Mesothelial cell of epicardium (in vitro differentiated cells): ENCODE results near the gene ARFGAP3. TPM values are rescaled to one million over a fixed set of nuclear protein-coding genes. Genes with fewer than 3 reads are reported as not detected.

Experiments used
- DNase-seq, 2 experiments: peaks; one replicate each; pipeline ENCODE4 v3.0.0; 2021; ENCODE audit warnings: low spot score in 2 of 2; ENCODE audit not compliant: unreplicated experiment in 2 of 2
- H3K27ac Mint-ChIP-seq: 2 replicates; pipeline ENCODE4 v1.8.0; 2021; ENCODE audit warnings: mixed read lengths
- H3K27me3 Mint-ChIP-seq: 2 replicates; pipeline ENCODE4 v1.8.0; 2021; ENCODE audit warnings: low read depth, mixed read lengths
- H3K36me3 Mint-ChIP-seq: 2 replicates; pipeline ENCODE4 v1.8.0; 2021; ENCODE audit warnings: mixed read lengths
- H3K4me1 Mint-ChIP-seq: 2 replicates; pipeline ENCODE4 v1.8.0; 2021; ENCODE audit warnings: mixed read lengths
- H3K4me3 Mint-ChIP-seq: 2 replicates; pipeline ENCODE4 v1.8.0; 2021; ENCODE audit warnings: mild to moderate bottlenecking, moderate library complexity, mixed read lengths
- H3K9me3 Mint-ChIP-seq: 2 replicates; pipeline ENCODE4 v1.8.0; 2021; ENCODE audit warnings: mixed read lengths
- total RNA-seq: library from RNA; stranded (reverse); gene quantifications from 3 replicates; pipeline ENCODE4 v1.2.1, GENCODE V29; 2021
- TF ChIP-seq, protein P1 (sequence below): fragments of 200-600 bp; sonication (generic); IDR thresholded peaks from one replicate; pipeline ENCODE4 v1.5.0; 2021; ENCODE audit warnings: antibody characterized with exemption; ENCODE audit not compliant: unreplicated experiment

ARFGAP3 gene
- total RNA-seq, 1 donor from 2014 or later = 33.4 TPM

DNA sequence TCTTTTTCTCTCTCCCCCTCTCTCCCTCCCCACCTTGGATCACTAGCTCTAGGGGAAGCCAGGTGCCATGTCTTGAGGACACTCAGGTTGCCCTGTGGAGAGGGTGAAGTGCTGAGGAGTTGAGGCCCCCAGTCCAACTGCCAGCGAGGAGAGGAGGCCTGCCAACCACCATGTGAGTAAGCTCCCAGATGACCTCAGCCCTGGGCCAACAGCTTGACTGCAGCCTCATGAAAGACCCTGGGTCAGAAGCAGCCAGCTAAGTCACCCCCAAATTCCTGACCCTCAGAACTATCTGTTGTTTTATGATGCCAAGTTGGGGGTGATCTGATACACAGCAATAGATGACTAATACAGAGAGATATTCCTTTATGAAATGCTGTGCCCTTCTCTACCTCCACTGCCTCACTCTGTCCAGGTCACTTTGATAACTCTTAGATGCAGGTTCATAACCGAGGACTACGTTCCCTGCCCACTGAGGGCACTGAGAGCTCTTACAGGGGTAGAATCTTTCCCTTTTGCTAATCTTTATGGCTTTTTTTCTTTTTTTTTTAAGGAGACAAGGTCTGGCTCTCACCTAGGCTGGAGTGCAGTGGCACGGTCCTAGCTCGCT, 8.0 kb downstream of the ARFGAP3 start:
- Mint-ChIP-seq H3K4me3 (no peak overlapping the region), H3K9me3 (no peaks in the 10 kb centered on the region), H3K27ac (no peak overlapping the region), H3K36me3 (peaks cover 20% of the 10 kb centered on the region), H3K27me3 (no peaks in the 10 kb centered on the region), H3K4me1 (no peaks in the 10 kb centered on the region)
- no peak for DNase-seq
- TF ChIP-seq, protein P1, sequence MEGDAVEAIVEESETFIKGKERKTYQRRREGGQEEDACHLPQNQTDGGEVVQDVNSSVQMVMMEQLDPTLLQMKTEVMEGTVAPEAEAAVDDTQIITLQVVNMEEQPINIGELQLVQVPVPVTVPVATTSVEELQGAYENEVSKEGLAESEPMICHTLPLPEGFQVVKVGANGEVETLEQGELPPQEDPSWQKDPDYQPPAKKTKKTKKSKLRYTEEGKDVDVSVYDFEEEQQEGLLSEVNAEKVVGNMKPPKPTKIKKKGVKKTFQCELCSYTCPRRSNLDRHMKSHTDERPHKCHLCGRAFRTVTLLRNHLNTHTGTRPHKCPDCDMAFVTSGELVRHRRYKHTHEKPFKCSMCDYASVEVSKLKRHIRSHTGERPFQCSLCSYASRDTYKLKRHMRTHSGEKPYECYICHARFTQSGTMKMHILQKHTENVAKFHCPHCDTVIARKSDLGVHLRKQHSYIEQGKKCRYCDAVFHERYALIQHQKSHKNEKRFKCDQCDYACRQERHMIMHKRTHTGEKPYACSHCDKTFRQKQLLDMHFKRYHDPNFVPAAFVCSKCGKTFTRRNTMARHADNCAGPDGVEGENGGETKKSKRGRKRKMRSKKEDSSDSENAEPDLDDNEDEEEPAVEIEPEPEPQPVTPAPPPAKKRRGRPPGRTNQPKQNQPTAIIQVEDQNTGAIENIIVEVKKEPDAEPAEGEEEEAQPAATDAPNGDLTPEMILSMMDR = no peak

DNA sequence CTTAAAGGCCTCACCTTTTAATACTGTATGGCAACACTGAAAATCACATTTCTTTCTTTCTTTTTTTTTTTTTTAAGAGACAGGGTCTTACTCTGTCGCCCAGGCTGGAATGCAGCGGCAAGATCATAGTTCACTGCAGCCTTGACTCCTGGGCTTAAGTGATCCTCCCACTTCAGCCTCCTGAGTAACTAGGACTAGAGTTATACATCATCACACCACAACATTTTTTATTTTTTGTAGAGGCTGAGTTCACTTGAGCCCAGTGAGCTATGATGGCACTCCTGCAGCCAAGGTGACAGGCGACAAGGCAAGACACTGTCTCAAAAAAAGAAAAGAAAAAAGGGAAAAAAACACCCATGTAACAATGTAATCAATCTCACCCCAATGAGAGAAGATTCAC, 10.0 kb downstream of the ARFGAP3 start:
- no peak for DNase-seq
- Mint-ChIP-seq H3K9me3 (no peaks in the 10 kb centered on the region), H3K27ac (no peak overlapping the region), H3K4me3 (no peak overlapping the region), H3K27me3 (no peaks in the 10 kb centered on the region), H3K36me3 (peaks cover 28% of the 10 kb centered on the region), H3K4me1 (no peaks in the 10 kb centered on the region)
- TF ChIP-seq, protein P1 = no peak

DNA sequence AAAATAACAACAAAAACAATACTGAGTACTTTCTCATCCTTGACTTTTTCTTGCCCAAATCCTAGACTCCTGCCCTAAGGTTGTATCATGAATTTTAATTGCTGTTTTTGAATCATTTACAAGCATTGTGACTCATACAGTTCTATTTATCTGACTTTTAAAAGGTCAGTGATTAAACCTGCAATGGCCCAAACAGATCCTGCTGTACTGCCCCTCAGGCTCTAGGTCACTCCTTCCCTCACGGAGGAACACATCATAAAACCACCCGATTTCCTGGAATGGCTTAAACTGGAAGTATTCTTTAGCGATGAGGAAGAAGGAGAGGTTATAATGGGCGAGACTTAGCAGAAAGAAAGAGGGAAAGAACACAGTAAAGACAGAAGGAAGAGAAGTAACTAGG, 12.3 kb downstream of the ARFGAP3 start:
- H3K4me1 Mint-ChIP-seq = no peaks in the 10 kb centered on the region
- TF ChIP-seq, protein P1 = no peak
- no peaks in the 10 kb centered on the region for H3K27me3 Mint-ChIP-seq
- H3K4me3 Mint-ChIP-seq = no peak overlapping the region
- no peak for DNase-seq
- H3K36me3 Mint-ChIP-seq = peaks cover 41% of the 10 kb centered on the region
- no peak overlapping the region for H3K27ac Mint-ChIP-seq
- H3K9me3 Mint-ChIP-seq = no peaks in the 10 kb centered on the region

DNA sequence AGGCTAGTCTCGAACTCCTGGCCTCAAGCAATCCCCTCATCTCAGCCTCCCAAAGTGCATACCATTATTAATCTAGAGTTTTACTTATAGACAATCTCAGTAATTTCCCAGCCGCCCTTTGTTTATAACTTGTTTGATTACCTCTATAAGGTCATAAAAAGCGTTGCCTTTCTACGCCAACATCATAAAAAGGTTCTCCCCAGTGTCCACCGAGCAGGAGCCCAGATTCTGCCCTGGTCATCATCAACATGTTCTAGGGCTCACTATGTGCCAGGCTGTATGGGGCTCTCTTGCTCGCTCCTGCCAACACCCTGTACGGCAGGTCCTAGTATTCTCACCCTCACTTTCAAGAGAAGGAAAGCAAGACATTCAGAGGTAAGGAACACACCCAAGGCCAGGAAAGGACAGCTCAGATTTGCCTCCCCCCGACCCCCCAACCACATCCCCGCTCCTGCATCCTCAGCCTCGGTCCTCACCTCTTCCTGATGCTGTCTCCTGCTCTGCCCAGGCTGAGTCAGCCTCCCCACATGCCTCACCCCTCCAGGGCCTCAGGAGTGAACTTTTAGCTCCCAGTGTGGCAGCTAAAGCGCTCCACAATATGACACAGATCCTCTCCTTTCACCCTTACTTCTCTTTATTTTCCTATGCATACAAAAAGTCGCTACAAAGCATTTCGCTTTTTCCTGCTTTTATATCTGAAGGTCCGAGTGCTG, 14.3 kb downstream of the ARFGAP3 start:
- no peaks in the 10 kb centered on the region for H3K27me3 Mint-ChIP-seq
- H3K36me3 Mint-ChIP-seq = peaks cover 42% of the 10 kb centered on the region
- DNase-seq = no peak
- TF ChIP-seq, protein P1 = no peak
- no peak overlapping the region for H3K4me3 Mint-ChIP-seq
- no peaks in the 10 kb centered on the region for H3K9me3 Mint-ChIP-seq
- H3K27ac Mint-ChIP-seq = no peak overlapping the region
- no peaks in the 10 kb centered on the region for H3K4me1 Mint-ChIP-seq

DNA sequence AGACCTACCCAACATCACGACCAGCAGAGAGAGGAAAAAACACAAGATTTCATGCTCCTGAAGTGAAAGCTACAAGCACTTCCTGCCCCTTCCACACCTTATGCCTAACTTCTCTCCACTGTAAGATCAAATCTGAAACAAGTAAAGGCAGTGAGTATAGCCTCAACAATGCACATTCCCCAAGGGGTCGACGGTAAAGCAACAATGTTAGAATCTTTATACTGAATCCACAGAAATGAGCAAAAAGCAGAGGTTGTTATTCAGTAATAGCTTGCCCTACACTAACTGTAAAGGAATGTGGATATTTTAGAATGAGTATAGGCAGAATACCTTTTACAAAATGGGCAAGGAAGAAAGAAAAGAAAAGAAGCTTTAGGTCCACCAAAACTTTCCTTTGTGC, 15.6 kb downstream of the ARFGAP3 start:
- no peaks in the 10 kb centered on the region for H3K27me3 Mint-ChIP-seq
- DNase-seq = no peak
- TF ChIP-seq, protein P1 = no peak
- H3K36me3 Mint-ChIP-seq = peaks cover 46% of the 10 kb centered on the region
- no peak overlapping the region for H3K27ac Mint-ChIP-seq
- no peaks in the 10 kb centered on the region for H3K9me3 Mint-ChIP-seq
- H3K4me1 Mint-ChIP-seq = no peaks in the 10 kb centered on the region
- no peak overlapping the region for H3K4me3 Mint-ChIP-seq
